Measurements from ENCODE around the gene TIGD7. TPM values are rescaled to one million over a fixed set of nuclear protein-coding genes. Genes with fewer than 3 reads are reported as not detected.
A peak's percentile ranks its signal among the peaks of the same experiment; 100 is the strongest.

Gene TIGD7
- 0.49 TPM for total RNA-seq (2021; ENCODE audit: unreplicated experiment)
- 0.15 and 0.39 TPM in 2 replicates for polyA plus RNA-seq (2012)
- percentile 43 among the genes with signal in this experiment for Bru-seq, nascent RNA
- percentile 49 among the genes with signal in this experiment for BruChase-seq, experiment 1, labeled RNA remaining after a 6-hour chase
- BruChase-seq, experiment 2, labeled RNA remaining after a 2-hour chase, result percentile 41 among the genes with signal in this experiment
- long read RNA-seq, partial matches to known transcripts, result 0 of 3 reads
- long read RNA-seq, other reads (novel, unspliced or antisense), result 2 of 3 reads

GRCh38 chr16:3305109-3306068 is at the start of gene TIGD7, which contains the start of gene ZNF75A:
Gene TIGD7 (minus strand): TSS chr16:3305430. CDS start chr16:3300614, 4,816 bp downstream.
Gene ZNF75A (plus strand): TSS chr16:3305497. CDS start chr16:3308429, 2,932 bp downstream.
- Histone ChIP-seq H3K4me2 (ENCODE audit: low read length) (peak within 1 kb of the TSS; percentile 66), H3K9me3 (ENCODE audit: control insufficient read depth in 1 of 2, insufficient read depth in 1 of 2, low read depth in 1 of 2, low read length in 2 of 2) (peaks cover 0 to 8% of the 10 kb centered on the region in 2 experiments; a peak in 1 of 4 replicates)
- BruUV-seq (replicated peaks), result no TSS peak
- TF ChIP-seq SP1 (IDR thresholded peaks at IDR 0.05; ENCODE audit: low read depth), result no peak
- no peak for TF ChIP-seq SRF (IDR thresholded peaks at IDR 0.05; ENCODE audit: low read depth)
- TF ChIP-seq EZH2phosphoT487 (IDR thresholded peaks at IDR 0.05; ENCODE audit: borderline replicate concordance), result no peak
- TF ChIP-seq ZFX (IDR thresholded peaks at IDR 0.05), result peak; percentile 79
- TF ChIP-seq RAD21 (IDR thresholded peaks at IDR 0.05; ENCODE audit: low read depth), result no peak
- no peak for TF ChIP-seq EZH2 (IDR thresholded peaks at IDR 0.05)
- no peak for TF ChIP-seq TCF7L2 (IDR thresholded peaks at IDR 0.05; ENCODE audit: borderline replicate concordance, extremely low read depth, insufficient read depth, insufficient read length)
- TF ChIP-seq ZNF274 (IDR thresholded peaks at IDR 0.05; ENCODE audit: low read depth, low read length), result no peak
- no peak for TF ChIP-seq CEBPB (IDR thresholded peaks at IDR 0.05; ENCODE audit: low read depth)
- TF ChIP-seq MAX (IDR thresholded peaks at IDR 0.05), result peak; percentile 92
- peak; percentile 84 for TF ChIP-seq YY1 (IDR thresholded peaks at IDR 0.05; ENCODE audit: extremely low read depth, insufficient replicate concordance, low read depth, low read length)
- no peak for TF ChIP-seq ZBTB33 (IDR thresholded peaks at IDR 0.05; ENCODE audit: extremely low read depth, insufficient replicate concordance, low read length)
- peak; percentile 71; the same call in 1 of the 2 replicates for TF ChIP-seq POLR2AphosphoS5 (IDR thresholded peaks at IDR 0.05; ENCODE audit: low read depth, low read length)
- no peak for TF ChIP-seq REST (IDR thresholded peaks at IDR 0.05; ENCODE audit: low read depth)
- TF ChIP-seq EGR1 (IDR thresholded peaks at IDR 0.05; ENCODE audit: low read depth), result peak; percentile 44
- no peak for TF ChIP-seq ATF3 (IDR thresholded peaks at IDR 0.05)

More at GRCh38 chr16:3305109-3306068, at the start of gene TIGD7, which contains the start of gene ZNF75A:
- ATAC-seq, result peak; percentile 96
- no peaks in the 10 kb centered on the region for H3K9me2 ChIP-seq (ENCODE audit: insufficient read depth)
- H3K27me3 ChIP-seq (ENCODE audit: insufficient read depth, low read length), result no peaks in the 10 kb centered on the region
- H3K79me2 ChIP-seq (ENCODE audit: insufficient read depth, low read length), result no peaks in the 10 kb centered on the region
- peaks cover 0 to 19% of the 10 kb centered on the region in 2 experiments; a peak in 2 of 4 replicates for H3K4me1 ChIP-seq (ENCODE audit: control insufficient read depth in 1 of 2, insufficient read depth in 2 of 2, low read length in 2 of 2)
- DNase-seq (ENCODE audit: low read depth, low spot score), result peak; percentile 51
- RAD21 ChIA-PET (ENCODE audit: low non-redundant PET in 1 of 2, low total read pairs in 2 of 2, uncharacterized antibody in 2 of 2, unreplicated experiment in 2 of 2), result no interaction called here
- H3K27ac ChIP-seq (ENCODE audit: low read depth, low read length), result peak within 1 kb of the TSS; percentile 79
- no peaks in the 10 kb centered on the region for H4K20me1 ChIP-seq (ENCODE audit: insufficient read depth)
- peaks cover 0 to 6% of the 10 kb centered on the region in 2 experiments; a peak in 1 of 4 replicates for H3K36me3 ChIP-seq (ENCODE audit: control insufficient read depth in 1 of 2, insufficient read depth in 2 of 2, low read length in 2 of 2)
- peak within 1 kb of the TSS; percentile 51 to 60 for H3K4me3 ChIP-seq (replicated peaks in 1 of 2; ENCODE audit: low read depth in 1 of 2, low read length in 2 of 2)
- POLR2A ChIA-PET, result no interaction called here
- peak within 1 kb of the TSS; percentile 58 for H3K9ac ChIP-seq (ENCODE audit: low read length)
- no peak within 1 kb of the TSS for H2AFZ ChIP-seq (ENCODE audit: low read depth, low read length, poor library complexity, severe bottlenecking)
- intact Hi-C loops (cut with micrococcal nuclease), result loop anchor here (10.0 kb wide), 1 partner anchor 89 kb away; no protein-coding TSS in a partner anchor
- CTCF ChIA-PET, result no interaction called here

All from HCT116 (cell line).